Liver (tissue), 9 donors: ENCODE measurements around the gene HSPB9. TPM values are rescaled to one million over a fixed set of nuclear protein-coding genes. Genes with fewer than 3 reads are reported as not detected.
A peak's percentile ranks its signal among the peaks of the same experiment; 100 is the strongest.

Experiments used
- DNase-seq: peaks from one replicate; pipeline ENCODE4 v3.0.0-alpha.2; 2017; ENCODE audit warnings: low spot score
- H3K27ac ChIP-seq, 2 donors: one replicate each; pipeline ENCODE4 v1.7.0; 2013; ENCODE audit warnings: inconsistent platforms in 2 of 2, low read length in 2 of 2, control low read depth in 1 of 2, low read depth in 1 of 2, mild to moderate bottlenecking in 1 of 2
- H3K27me3 ChIP-seq, 4 donors: one replicate each; pipeline versions ENCODE4 v1.6.1 to v1.7.0; 2013; ENCODE audit warnings: low read length in 3 of 4, inconsistent platforms in 1 of 4, mild to moderate bottlenecking in 1 of 4, moderate library complexity in 1 of 4; ENCODE audit not compliant: control insufficient read depth in 4 of 4, insufficient read depth in 4 of 4
- H3K36me3 ChIP-seq, 4 donors: one replicate each; pipeline versions ENCODE4 v1.6.1 to v1.7.0; 2013; ENCODE audit warnings: low read length in 3 of 4, mild to moderate bottlenecking in 3 of 4, low read depth in 1 of 4, moderate library complexity in 1 of 4; ENCODE audit not compliant: control insufficient read depth in 4 of 4, insufficient read depth in 3 of 4
- H3K4me1 ChIP-seq, 4 donors: one replicate each; pipeline versions ENCODE4 v1.6.1 to v1.7.0; 2013; ENCODE audit warnings: low read length in 3 of 4, mild to moderate bottlenecking in 3 of 4, moderate library complexity in 1 of 4; ENCODE audit not compliant: control insufficient read depth in 4 of 4, insufficient read depth in 4 of 4
- H3K4me3 ChIP-seq, 3 donors: one replicate each; pipeline versions ENCODE4 v1.6.1 to v1.7.0; 2013; ENCODE audit warnings: low read length in 3 of 3, control low read depth in 1 of 3, low read depth in 1 of 3, mild to moderate bottlenecking in 1 of 3
- H3K9ac ChIP-seq, 2 donors: one replicate each; pipeline ENCODE4 v1.7.0; 2013; ENCODE audit warnings: low read length in 2 of 2, mild to moderate bottlenecking in 2 of 2, moderate library complexity in 2 of 2, control low read depth in 1 of 2, low read depth in 1 of 2
- H3K9me3 ChIP-seq, 4 donors: one replicate each; pipeline versions ENCODE4 v1.6.1 to v1.7.0; 2013; ENCODE audit warnings: low read length in 3 of 4; ENCODE audit not compliant: control insufficient read depth in 4 of 4
- CTCF ChIP-seq: fragments of 150-350 bp; IDR thresholded peaks from 2 replicates; pipeline ENCODE4 v1.5.1; 2017; ENCODE audit warnings: improper control_type of control experiment, low read depth, low read length; ENCODE audit not compliant: missing input control
- EGR1 ChIP-seq, 2 donors: IDR thresholded peaks; 2 replicates each; pipeline ENCODE4 v1.6.1; 2016 to 2018; ENCODE audit warnings: antibody characterized with exemption in 2 of 2, low read depth in 2 of 2
- FOXA1 ChIP-seq: IDR thresholded peaks from 2 replicates; pipeline ENCODE4 v1.6.1; 2016; ENCODE audit warnings: antibody characterized with exemption
- FOXA2 ChIP-seq: IDR thresholded peaks from 2 replicates; pipeline ENCODE4 v1.6.1; 2016; ENCODE audit warnings: antibody characterized with exemption
- GABPA ChIP-seq, 2 donors: IDR thresholded peaks in 1 of 2; conservative IDR thresholded peaks in 1 of 2; 2 replicates each; pipeline ENCODE4 v1.6.1; 2016; ENCODE audit warnings: antibody characterized with exemption in 2 of 2, mild to moderate bottlenecking in 1 of 2, moderate library complexity in 1 of 2
- HNF4A ChIP-seq, 2 donors: conservative IDR thresholded peaks; 2 replicates each; pipeline ENCODE4 v1.6.1; 2016; ENCODE audit warnings: antibody characterized with exemption in 2 of 2, mild to moderate bottlenecking in 2 of 2
- HNF4G ChIP-seq: IDR thresholded peaks from 2 replicates; pipeline ENCODE4 v1.6.1; 2016; ENCODE audit warnings: antibody characterized with exemption
- JUND ChIP-seq, 2 donors: IDR thresholded peaks; 2 replicates each; pipeline ENCODE4 v1.6.1; 2016; ENCODE audit warnings: antibody characterized with exemption in 2 of 2
- MAX ChIP-seq: IDR thresholded peaks from 2 replicates; pipeline ENCODE4 v1.6.1; 2016; ENCODE audit warnings: antibody characterized with exemption
- RAD21 ChIP-seq, 2 donors: IDR thresholded peaks; 2 replicates each; pipeline ENCODE4 v1.6.1; 2016; ENCODE audit warnings: antibody characterized with exemption in 2 of 2, mild to moderate bottlenecking in 2 of 2
- REST ChIP-seq: IDR thresholded peaks from 2 replicates; pipeline ENCODE4 v1.6.1; 2016; ENCODE audit warnings: antibody characterized with exemption, mild to moderate bottlenecking
- SP1 ChIP-seq: IDR thresholded peaks from 2 replicates; pipeline ENCODE4 v1.6.1; 2018; ENCODE audit warnings: antibody characterized with exemption, mild to moderate bottlenecking
- TAF1 ChIP-seq: conservative IDR thresholded peaks from 2 replicates; pipeline ENCODE4 v1.6.1; 2016; ENCODE audit warnings: antibody characterized with exemption, mild to moderate bottlenecking
- YY1 ChIP-seq: IDR thresholded peaks from 2 replicates; pipeline ENCODE4 v1.6.1; 2016; ENCODE audit warnings: antibody characterized with exemption, mild to moderate bottlenecking
- ZBTB33 ChIP-seq: IDR thresholded peaks from 2 replicates; pipeline ENCODE4 v1.6.1; 2016; ENCODE audit warnings: antibody characterized with exemption
- WGBS: extraction: QIAGEN DNeasy Blood & Tissue Kit; methylation state at CpG from one replicate; pipeline ENCODE4 v1.1.7; 2013; 5-methylcytosine and 5-hydroxymethylcytosine counted together
- polyA plus RNA-seq, 2 donors: library from polyadenylated mRNA; stranded (reverse) in 1 of 2; unstranded in 1 of 2; fragments of 200-250 nt in 1 of 2; fragments of >200 nt in 1 of 2; fragmentation: Nextera tagmentation in 1 of 2; extraction: Ambion mirVana in 1 of 2; gene quantifications; one replicate each; pipeline versions ENCODE4 v1.2.1 to v1.2.3, GENCODE V29; 2013 to 2015
- total RNA-seq, 2 donors: library from RNA; depleted of rRNA; stranded (reverse); fragments of >200 nt; gene quantifications; one replicate each; pipeline ENCODE4 v1.2.3, GENCODE V29; 2014
- donor health status: healthy.
- donor health status: healthy.
- donor health status: healthy.
- donor health status: healthy.
- donor health status: healthy.

Gene HSPB9
- total and polyA plus RNA-seq, 4 donors = 0.17 to 4.0 (median 0.56) TPM

GRCh38 chr17:42135151-42135550 is 12.5 kb downstream of the HSPB9 start:
- no peak overlapping the region for H3K9ac ChIP-seq
- no peaks in the 10 kb centered on the region for H3K27me3 ChIP-seq
- peak overlapping the region; percentile 88 to 95 for H3K27ac ChIP-seq

More at GRCh38 chr17:42135151-42135550, 12.5 kb downstream of the HSPB9 start:
- TF ChIP-seq HNF4A (conservative IDR thresholded peaks at IDR 0.05) (no peak), YY1 (no peak), MAX (no peak), FOXA2 (no peak), RAD21 (IDR thresholded peaks at IDR 0.05) (no peak), ZBTB33 (no peak), JUND (IDR thresholded peaks at IDR 0.05) (no peak), GABPA (IDR thresholded peaks at IDR 0.05 in 1 of 2, conservative IDR thresholded peaks at IDR 0.05 in 1 of 2) (no peak), TAF1 (no peak), SP1 (no peak), REST (no peak), FOXA1 (no peak), CTCF (no peak), EGR1 (IDR thresholded peaks at IDR 0.05; ENCODE audit: low read depth in 2 of 2) (no peak), HNF4G (no peak)
- Histone ChIP-seq H3K36me3 (peaks cover under 1 to 4% (median 1%) of the 10 kb centered on the region in 4 donors), H3K9me3 (no peaks in the 10 kb centered on the region), H3K4me1 (peaks cover 16 to 42% (median 22%) of the 10 kb centered on the region in 4 donors), H3K4me3 (peak overlapping the region in 2 of 3 donors; percentile 7 to 18)
- DNase-seq = no peak
- WGBS = 76% methylated on average over 6 of the region's 6 CpGs
